LHCN-M2 (cell line): ENCODE measurements around the gene TPD52L2. TPM values are rescaled to one million over a fixed set of nuclear protein-coding genes. Genes with fewer than 3 reads are reported as not detected.
"Not testable (repeated sequence)": the region's sequence is repeated elsewhere in the genome, so short reads cannot be mapped to it uniquely, and the experiment has no call there.

ENCODE experiments used
- DNase-seq: peaks from one replicate; pipeline ENCODE4 v3.0.0-alpha.2; 2012; ENCODE audit warnings: low read depth
- total RNA-seq: library from RNA; depleted of rRNA; stranded (reverse); fragments of >200 nt; gene quantifications from 2 replicates; pipeline ENCODE4 v1.2.3, GENCODE V29; 2014

Gene TPD52L2
- total RNA-seq, 1 experiment from 2014 or later, result 118 TPM

GRCh38 chr20:63835021-63835858, 29.8 kb upstream of the TPD52L2 start:
- peak; percentile 99 for DNase-seq

GRCh38 chr20:63836458-63837344, 28.4 kb upstream of the TPD52L2 start:
- DNase-seq, result no peak

- DNase-seq, result no peak
These were observed 27.6 kb upstream of the TPD52L2 start for GRCh38 chr20:63837479-63837878.

- DNase-seq, result no peak
These were observed 25.4 kb upstream of the TPD52L2 start for GRCh38 chr20:63839620-63840019.

- DNase-seq, result no peak
These were observed 24.7 kb upstream of the TPD52L2 start for GRCh38 chr20:63840405-63840828.

GRCh38 chr20:63842258-63842657, 22.8 kb upstream of the TPD52L2 start:
- no peak for DNase-seq

GRCh38 chr20:63843222-63843621, 21.8 kb upstream of the TPD52L2 start:
- DNase-seq, result no peak

GRCh38 chr20:63843778-63844177, 21.3 kb upstream of the TPD52L2 start:
- no peak for DNase-seq

GRCh38 chr20:63844511-63844991, 20.5 kb upstream of the TPD52L2 start:
- no peak for DNase-seq

- DNase-seq, result peak; percentile 36
These were observed 18.8 kb upstream of the TPD52L2 start for GRCh38 chr20:63846128-63846771.

- DNase-seq, result no peak
These were observed 18.2 kb upstream of the TPD52L2 start for GRCh38 chr20:63846888-63847236.

- no peak for DNase-seq
These were observed 17.6 kb upstream of the TPD52L2 start for GRCh38 chr20:63847237-63848002.

GRCh38 chr20:63848003-63848911, 16.8 kb upstream of the TPD52L2 start:
- DNase-seq, result no peak

GRCh38 chr20:63850689-63851547, 14.2 kb upstream of the TPD52L2 start:
- no peak for DNase-seq

GRCh38 chr20:63851548-63851943, 13.5 kb upstream of the TPD52L2 start:
- DNase-seq, result not testable (repeated sequence)

GRCh38 chr20:63853733-63854068, 11.4 kb upstream of the TPD52L2 start:
- DNase-seq, result not testable (repeated sequence)

GRCh38 chr20:63854069-63854765, 10.9 kb upstream of the TPD52L2 start:
- DNase-seq, result no peak

GRCh38 chr20:63854766-63855362, 10.2 kb upstream of the TPD52L2 start:
- DNase-seq, result peak; percentile 16
